A673 (cell line): Measurements from ENCODE around the gene SPAG16. TPM values are rescaled to one million over a fixed set of nuclear protein-coding genes. Genes with fewer than 3 reads are reported as not detected.

Source experiments
- BruUV-seq: library from RNA; stranded (reverse); fragments of 400-500 nt; replicated peaks from 2 replicates; lab custom pipeline; 2021; lab: Mats Ljungman, UMichigan
- CTCF ChIA-PET: fragments of 300-600 bp; sonication (Branson Sonifier 250); formaldehyde crosslinking; loops from one replicate; lab custom pipeline; 2022; ENCODE audit warnings: antibody characterized with exemption; lab: Charles Lee
- POLR2A ChIA-PET: fragments of 300-600 bp; sonication (Branson Sonifier 250); formaldehyde crosslinking; loops from one replicate; lab custom pipeline; 2022; ENCODE audit warnings: antibody characterized with exemption; ENCODE audit not compliant: low non-redundant PET; lab: Charles Lee
- DNase-seq: peaks from one replicate; pipeline ENCODE4 v3.0.0-alpha.2; 2015; ENCODE audit warnings: low spot score
- H3K27ac ChIP-seq: fragments of 200-600 bp; sonication (generic); 2 replicates; pipeline ENCODE4 v1.5.1; 2016; ENCODE audit warnings: mixed run types, low read depth, mild to moderate bottlenecking, mixed read lengths, antibody characterized with exemption, low read length; ENCODE audit not compliant: poor library complexity, severe bottlenecking
- H3K27me3 ChIP-seq: fragments of 200-600 bp; sonication (generic); replicated peaks from 2 replicates; pipeline ENCODE4 v1.6.1; 2017; ENCODE audit warnings: mixed run types, low read depth, mild to moderate bottlenecking, mixed read lengths, antibody characterized with exemption, low read length; ENCODE audit not compliant: insufficient read depth, poor library complexity
- H3K36me3 ChIP-seq: fragments of 200-600 bp; sonication (generic); 2 replicates; pipeline ENCODE4 v1.6.1; 2016; ENCODE audit warnings: mixed run types, mild to moderate bottlenecking, mixed read lengths, antibody characterized with exemption, low read length; ENCODE audit not compliant: insufficient read depth, poor library complexity, severe bottlenecking
- H3K4me1 ChIP-seq: fragments of 200-600 bp; sonication (generic); 2 replicates; pipeline ENCODE4 v1.6.1; 2017; ENCODE audit warnings: mixed run types, mild to moderate bottlenecking, mixed read lengths, antibody characterized with exemption, low read length; ENCODE audit not compliant: insufficient read depth, poor library complexity, severe bottlenecking
- H3K4me3 ChIP-seq: fragments of 200-600 bp; sonication (generic); 2 replicates; pipeline ENCODE4 v1.5.1; 2016; ENCODE audit warnings: low read depth, mixed run types, mild to moderate bottlenecking, mixed read lengths, low read length; ENCODE audit not compliant: poor library complexity, severe bottlenecking
- H3K9me3 ChIP-seq: fragments of 200-600 bp; sonication (generic); 2 replicates; pipeline ENCODE4 v1.6.1; 2016; ENCODE audit warnings: mixed run types, low read depth, mild to moderate bottlenecking, mixed read lengths, antibody characterized with exemption, low read length; ENCODE audit not compliant: poor library complexity, severe bottlenecking
- CTCF ChIP-seq: fragments of 300-800, 200-600 bp; sonication (generic); conservative IDR thresholded peaks from 2 replicates; pipeline ENCODE4 v1.5.1; 2017; ENCODE audit warnings: low read depth, mild to moderate bottlenecking, antibody characterized with exemption, low read length, moderate library complexity, mixed read lengths
- EZH2 ChIP-seq: fragments of 200-600 bp; sonication (generic); IDR thresholded peaks from 2 replicates; pipeline ENCODE4 v1.6.1; 2017; ENCODE audit warnings: borderline replicate concordance, low read depth, mild to moderate bottlenecking, mixed read lengths, antibody characterized with exemption, low read length; ENCODE audit not compliant: poor library complexity, severe bottlenecking
- intact Hi-C: fragments of 100-400 bp; cut with micrococcal nuclease; formaldehyde crosslinking; loops from one replicate; pipeline ENCODE4 v1.10.0; 2022; ENCODE audit not compliant: unreplicated experiment
- total RNA-seq: library from RNA; stranded (reverse); gene quantifications from 2 replicates; pipeline ENCODE4 v1.2.3, GENCODE V29; 2021

The SPAG16 gene
- total RNA-seq, 1 experiment from 2014 or later: 13.1 TPM

GRCh38 chr2:214069254-214069653 is 785.0 kb downstream of the SPAG16 start:
- DNase-seq: peak; percentile 67
- H3K27ac ChIP-seq: no peak overlapping the region
- H3K36me3 ChIP-seq: no peaks in the 10 kb centered on the region
- no TSS peak for BruUV-seq
- CTCF ChIA-PET: no interaction called here
- no peaks in the 10 kb centered on the region for H3K4me1 ChIP-seq
- no peaks in the 10 kb centered on the region for H3K9me3 ChIP-seq
- intact Hi-C loops: no loop called here
- H3K4me3 ChIP-seq: no peak overlapping the region
- TF ChIP-seq CTCF: no peak
- TF ChIP-seq EZH2: no peak
- no peaks in the 10 kb centered on the region for H3K27me3 ChIP-seq
- POLR2A ChIA-PET: no interaction called here

- Histone ChIP-seq H3K4me1 (no peaks in the 10 kb centered on the region), H3K4me3 (no peak overlapping the region), H3K9me3 (no peaks in the 10 kb centered on the region), H3K27me3 (no peaks in the 10 kb centered on the region), H3K36me3 (no peaks in the 10 kb centered on the region), H3K27ac (no peak overlapping the region)
- CTCF ChIA-PET: no interaction called here
- TF ChIP-seq EZH2 (no peak), CTCF (no peak)
- POLR2A ChIA-PET: no interaction called here
- intact Hi-C loops: no loop called here
- BruUV-seq: no TSS peak
- no peak for DNase-seq
Observed at GRCh38 chr2:214075456-214075855, 791.2 kb downstream of the SPAG16 start.

DNA sequence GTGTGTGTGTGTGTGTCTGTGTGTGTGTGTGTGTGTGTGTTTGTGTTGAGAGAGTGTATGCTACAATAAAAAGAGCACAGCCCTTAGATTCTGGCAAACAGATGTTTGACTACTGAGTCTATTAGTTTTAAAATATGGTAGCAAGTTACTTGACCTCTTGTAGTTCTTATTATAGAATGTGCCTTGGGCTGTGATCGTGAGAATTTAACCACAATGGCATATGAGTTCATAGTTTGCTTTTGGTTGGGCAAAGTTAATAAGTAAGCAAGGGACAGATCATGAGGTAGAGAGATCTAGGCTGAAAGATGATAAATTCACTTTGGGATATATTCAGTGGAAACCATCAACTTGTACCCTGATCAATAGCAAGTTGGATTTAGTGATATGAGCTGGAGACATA is 792.3 kb downstream of the SPAG16 start:
- no peak overlapping the region for H3K4me3 ChIP-seq
- H3K4me1 ChIP-seq: no peaks in the 10 kb centered on the region
- ChIA-PET POLR2A (no interaction called here), CTCF (no interaction called here)
- BruUV-seq: no TSS peak
- no peak for TF ChIP-seq CTCF
- no peak for TF ChIP-seq EZH2
- H3K27ac ChIP-seq: no peak overlapping the region
- no peak for DNase-seq
- intact Hi-C loops: no loop called here
- H3K27me3 ChIP-seq: no peaks in the 10 kb centered on the region
- H3K9me3 ChIP-seq: no peaks in the 10 kb centered on the region
- no peaks in the 10 kb centered on the region for H3K36me3 ChIP-seq
